NCI-H2107 (cell line): Measurements from ENCODE around the gene ARHGAP26.

Experiments
- DNase-seq: peaks from one replicate; lab custom pipeline; 2025; lab: John Stamatoyannopoulos, UW

ARHGAP26 gene

GRCh38 chr5:142828797-142829535, 58.8 kb downstream of the ARHGAP26 start:
- no peak for DNase-seq

DNA sequence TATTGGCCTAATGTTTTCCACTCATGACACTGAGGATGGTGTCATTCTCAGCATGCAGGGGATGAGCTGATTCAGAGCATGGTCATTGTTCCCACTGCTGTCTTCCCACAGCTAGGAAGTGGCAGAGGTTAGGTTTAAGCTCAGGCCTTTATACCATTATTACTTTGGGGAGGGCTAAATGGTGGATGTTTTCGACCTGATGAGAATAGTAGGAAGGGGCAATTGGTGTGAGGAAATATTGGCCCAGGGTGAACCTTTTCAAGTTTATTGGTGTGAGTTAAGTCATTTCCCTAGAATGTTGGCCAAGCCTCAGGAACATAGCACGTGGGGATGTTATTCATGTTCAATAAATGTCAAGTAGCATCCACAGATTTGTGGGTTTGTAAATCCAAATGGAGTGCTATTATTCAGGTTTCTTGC, 59.6 kb downstream of the ARHGAP26 start:
- DNase-seq: no peak

DNA sequence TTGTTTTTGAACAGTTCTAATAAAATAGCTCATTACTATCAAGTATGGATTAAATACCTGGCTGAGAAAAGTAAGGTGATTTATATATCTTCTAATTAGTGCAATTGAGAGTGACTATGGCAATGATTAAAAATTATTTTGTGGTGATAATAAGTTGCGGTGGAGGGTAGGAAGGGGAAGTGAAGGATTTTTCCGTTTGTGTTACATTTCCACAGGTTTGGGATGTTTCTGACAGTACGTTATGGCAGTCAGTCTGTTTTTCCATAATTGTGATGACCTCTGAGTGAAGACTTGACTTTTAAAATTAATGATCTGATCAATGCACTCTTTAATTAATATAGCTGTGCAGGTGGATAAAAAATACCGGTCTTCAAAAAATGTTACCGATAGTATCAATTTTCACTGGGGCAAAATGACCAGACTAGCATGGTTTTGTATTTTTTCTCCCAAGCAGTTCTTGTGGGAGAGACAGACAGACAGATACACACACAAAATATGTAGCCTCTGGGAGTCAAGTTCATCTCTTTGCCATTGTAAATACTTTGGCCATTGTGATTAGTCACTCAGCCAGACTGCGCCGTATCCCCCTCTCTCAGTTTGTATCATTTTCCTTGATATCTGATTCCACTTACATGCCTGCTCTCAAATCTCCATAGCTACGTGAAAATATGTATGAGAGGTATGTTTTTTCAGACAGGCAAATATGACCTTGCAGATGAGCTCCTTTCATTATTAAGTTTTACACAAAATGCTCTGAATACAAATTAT, 60.2 kb downstream of the ARHGAP26 start:
- DNase-seq: no peak

- no peak for DNase-seq
These were observed 60.8 kb downstream of the ARHGAP26 start for GRCh38 chr5:142831009-142831383.

- DNase-seq: no peak
These were observed 62.1 kb downstream of the ARHGAP26 start for GRCh38 chr5:142832263-142832662.

DNA sequence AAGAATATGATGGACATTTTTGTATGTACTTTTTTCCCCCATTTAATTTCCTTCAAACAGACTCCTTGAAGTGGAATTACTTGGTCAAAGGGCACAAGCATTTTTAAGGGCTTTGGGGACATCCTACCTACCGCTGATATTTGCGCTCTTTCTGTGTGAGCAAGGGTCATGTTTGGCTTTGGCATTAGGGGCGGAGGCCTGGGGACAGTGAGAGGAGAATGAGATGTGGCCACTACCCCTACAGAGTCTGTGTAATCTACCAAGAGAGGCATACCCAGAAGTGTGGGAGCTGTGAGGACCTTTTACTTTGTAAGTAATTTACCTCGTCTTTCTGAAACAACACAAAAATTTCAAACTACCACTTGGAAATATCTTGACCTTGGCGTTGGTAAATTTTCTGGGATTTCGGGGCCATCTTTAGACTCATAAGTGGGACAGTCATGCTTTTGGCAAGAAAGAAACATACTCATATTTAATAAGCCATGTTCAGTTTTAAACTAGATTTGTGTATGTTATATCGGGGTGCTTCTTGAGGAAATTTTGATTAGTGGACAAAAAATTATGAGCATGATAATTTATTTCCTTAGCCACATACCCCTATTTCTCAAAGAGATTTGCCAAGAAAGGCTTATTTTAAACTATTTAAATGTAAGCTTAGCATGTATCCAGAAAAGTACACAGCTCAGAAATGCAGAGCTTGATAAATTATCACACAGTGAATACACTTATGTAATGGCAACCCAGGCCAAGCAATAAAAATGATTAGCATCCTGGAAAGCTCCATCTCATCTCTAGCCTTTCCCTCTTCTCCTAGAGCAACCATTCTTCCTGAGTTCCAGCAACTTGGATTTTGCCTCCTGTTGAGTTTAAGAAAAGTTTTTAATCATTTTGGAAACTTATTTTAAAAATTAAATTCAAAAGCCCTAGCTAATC, 63.6 kb downstream of the ARHGAP26 start:
- no peak for DNase-seq

DNA sequence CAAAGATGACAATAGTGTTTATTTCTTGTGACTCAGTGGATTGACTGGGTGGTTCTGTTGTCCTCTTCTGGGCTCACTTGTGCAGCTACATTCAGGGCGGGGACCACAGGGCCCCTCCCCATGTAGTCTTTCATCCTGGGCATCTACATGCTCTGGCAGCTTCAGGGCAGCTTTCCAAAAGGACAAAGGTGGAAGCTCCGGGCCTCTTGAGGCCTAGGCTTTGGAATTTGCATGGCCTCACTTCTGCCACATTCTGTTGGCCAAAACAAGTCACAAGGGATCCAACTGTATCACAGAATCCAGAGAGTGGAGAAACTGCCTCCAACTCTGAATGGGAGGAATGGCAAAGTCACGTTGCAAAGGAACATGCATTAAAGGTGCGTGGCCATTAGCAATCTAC, 64.3 kb downstream of the ARHGAP26 start:
- no peak for DNase-seq

GRCh38 chr5:142835540-142835939, 65.4 kb downstream of the ARHGAP26 start:
- no peak for DNase-seq

DNA sequence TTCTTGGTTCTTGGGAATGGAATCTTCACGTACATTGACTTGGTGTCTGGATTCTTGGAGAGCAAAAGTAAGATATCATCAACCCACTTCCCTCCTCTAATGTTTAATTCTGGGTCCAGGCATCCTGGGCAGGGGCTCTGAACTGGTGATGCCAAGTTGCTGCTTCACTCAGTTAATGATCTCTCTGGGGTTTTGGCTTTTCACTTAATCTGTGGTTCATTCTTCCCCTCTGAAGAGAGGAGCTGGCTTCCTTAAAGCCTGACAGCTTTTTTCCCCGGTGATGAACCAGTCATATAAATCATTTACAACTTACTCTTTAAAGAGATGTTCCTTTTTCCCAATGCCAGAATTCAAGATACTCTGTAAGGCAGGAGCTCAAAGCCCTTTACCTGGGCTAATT, 65.9 kb downstream of the ARHGAP26 start:
- no peak for DNase-seq

- DNase-seq: no peak
These were observed 67.0 kb downstream of the ARHGAP26 start for GRCh38 chr5:142837081-142837725.

DNA sequence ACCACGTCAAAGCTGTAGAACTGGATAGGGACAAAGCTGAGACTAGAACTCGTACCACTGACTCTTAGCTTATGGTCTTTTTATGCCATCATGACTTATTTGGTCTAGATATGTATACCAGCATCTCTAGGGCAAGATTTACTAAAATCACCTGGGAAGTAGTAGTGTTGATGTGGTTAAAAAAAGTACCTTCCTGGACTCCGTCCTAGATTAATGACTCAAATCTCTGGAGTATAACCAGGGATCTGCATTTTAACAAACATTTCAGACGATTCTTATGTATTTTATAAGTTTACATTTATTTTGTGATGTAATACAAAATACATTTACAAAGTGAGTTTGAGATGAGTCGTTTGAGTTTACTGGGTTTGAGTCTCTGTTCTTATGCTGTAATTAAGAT, 68.7 kb downstream of the ARHGAP26 start:
- no peak for DNase-seq

GRCh38 chr5:142839711-142840346, 69.7 kb downstream of the ARHGAP26 start:
- no peak for DNase-seq

GRCh38 chr5:142840575-142840974, 70.4 kb downstream of the ARHGAP26 start:
- no peak for DNase-seq

DNA sequence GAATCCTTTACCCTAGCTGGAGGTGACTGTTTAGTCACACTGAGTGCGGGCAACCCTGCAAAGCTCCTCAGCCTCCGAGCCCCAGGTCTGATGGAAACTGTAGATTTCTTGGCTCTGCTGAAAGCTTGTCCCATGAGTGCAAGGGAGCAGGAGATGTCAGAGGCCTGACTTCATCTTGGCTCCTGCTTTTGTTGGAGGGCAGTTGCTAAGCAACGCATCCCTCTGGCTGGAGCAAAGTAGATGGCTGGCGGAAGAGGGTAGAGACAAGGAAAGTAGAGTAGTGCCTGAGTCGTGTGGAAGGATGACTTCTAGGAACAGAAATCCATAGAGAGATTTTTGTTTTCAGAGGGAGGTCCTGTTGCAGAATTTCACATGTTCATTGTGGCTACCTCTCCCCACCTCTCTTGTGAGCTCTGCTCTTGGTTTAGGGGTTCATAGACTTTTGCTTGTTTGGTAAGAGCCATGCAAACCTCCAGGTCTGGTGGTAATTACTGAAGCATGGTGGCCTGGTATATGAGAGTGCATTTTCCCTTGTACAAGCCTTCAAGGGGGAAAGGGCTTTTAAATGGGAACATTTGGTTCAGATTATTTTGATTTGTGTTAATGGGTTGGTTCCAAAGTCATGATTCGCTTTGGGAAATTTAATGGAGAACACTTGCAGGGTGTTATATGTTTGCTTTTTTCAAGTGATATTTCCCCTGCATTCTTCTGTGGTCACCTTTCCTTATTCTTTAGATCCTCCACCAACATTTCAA, 71.5 kb downstream of the ARHGAP26 start:
- no peak for DNase-seq

GRCh38 chr5:142842994-142843905, 73.1 kb downstream of the ARHGAP26 start:
- no peak for DNase-seq

DNA sequence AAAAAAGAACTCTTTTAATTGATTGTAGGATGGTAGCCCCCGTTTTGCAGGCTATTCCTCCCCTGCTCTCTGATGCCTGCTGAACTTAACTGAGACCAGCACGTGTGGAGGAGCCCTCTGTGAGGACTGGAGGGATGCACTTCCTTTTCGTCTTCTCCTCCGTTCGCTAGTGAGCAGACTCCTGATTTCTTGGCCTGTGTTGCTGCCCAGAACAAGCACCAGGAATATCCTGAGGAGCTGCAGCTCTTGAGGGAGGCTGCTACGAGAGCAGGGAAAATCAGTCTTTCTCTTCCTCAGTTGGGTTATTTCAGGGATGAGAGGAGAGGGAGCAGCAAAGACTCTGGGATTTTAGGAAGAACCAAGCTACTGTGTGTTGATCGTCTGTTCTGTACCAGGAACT, 74.7 kb downstream of the ARHGAP26 start:
- no peak for DNase-seq

GRCh38 chr5:142845402-142845921, 75.3 kb downstream of the ARHGAP26 start:
- no peak for DNase-seq

GRCh38 chr5:142845954-142846398, 75.8 kb downstream of the ARHGAP26 start:
- no peak for DNase-seq

DNA sequence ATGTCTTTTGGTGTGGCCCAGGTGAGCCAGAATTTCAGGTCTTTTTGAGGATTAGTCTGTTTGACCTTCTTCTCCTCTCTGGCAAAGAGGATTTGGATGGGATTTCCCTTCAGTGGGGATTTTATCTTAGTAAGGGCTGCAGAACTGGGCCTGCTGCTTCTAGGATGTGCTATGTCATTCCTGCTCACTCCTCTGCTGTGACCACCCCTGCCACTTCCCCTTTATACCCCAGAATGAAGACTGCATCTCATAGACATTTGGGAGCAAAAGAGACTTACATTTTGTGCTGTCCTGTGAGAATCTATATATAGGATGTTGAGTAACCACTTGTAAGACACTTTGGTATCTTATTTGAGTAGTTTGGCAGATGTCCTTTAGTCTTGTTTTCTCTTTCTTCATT, 76.2 kb downstream of the ARHGAP26 start:
- DNase-seq: no peak
